ENCODE results near the gene MYL6B. TPM values are rescaled to one million over a fixed set of nuclear protein-coding genes. Genes with fewer than 3 reads are reported as not detected.

Gene MYL6B
- total and polyA plus RNA-seq, 2 experiments from 2014 or later = 96.9 to 164 TPM

DNA sequence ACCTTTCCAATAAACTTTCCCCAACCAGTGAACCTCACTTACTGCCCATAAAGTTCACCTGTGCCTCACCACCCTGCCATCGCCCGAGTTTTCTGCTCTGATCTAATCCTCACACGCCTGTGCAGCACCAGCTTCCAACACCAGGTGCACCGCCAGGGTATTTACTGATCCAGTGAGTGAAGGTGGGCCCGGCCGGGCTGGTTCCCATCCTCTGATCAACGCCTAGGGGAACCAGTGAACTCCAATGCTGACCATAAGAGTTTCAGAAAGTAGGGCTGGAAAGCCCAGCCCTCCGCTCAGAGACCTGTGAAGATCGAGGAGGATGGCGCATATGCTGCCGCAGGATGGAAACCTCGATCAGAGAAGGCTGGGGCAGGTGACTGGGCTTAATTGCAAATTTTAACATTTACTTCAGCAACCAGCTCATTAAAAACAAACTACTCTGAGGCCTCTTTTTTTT is 685 bp upstream of the MYL6B start:
- H3K36me3 Mint-ChIP-seq (ENCODE audit: low read depth) = peaks cover 18% of the 10 kb centered on the region
- Histone ChIP-seq H2AFZ (peak overlapping the region; percentile 79), H3K9me2 (ENCODE audit: insufficient read depth) (no peaks in the 10 kb centered on the region), H3K27ac (ENCODE audit: low read depth) (peak overlapping the region; percentile 98), H3K27me3 (ENCODE audit: insufficient read depth) (no peaks in the 10 kb centered on the region), H3K4me3 (peak overlapping the region; percentile 90), H3K79me2 (replicated peaks; ENCODE audit: insufficient read depth) (peaks cover 13% of the 10 kb centered on the region; the same call in 1 of the 2 replicates), H3K4me2 (peak overlapping the region; percentile 89), H4K20me1 (replicated peaks; ENCODE audit: insufficient read depth) (no peaks in the 10 kb centered on the region), H3K4me1 (ENCODE audit: insufficient read depth) (peaks cover 17% of the 10 kb centered on the region), H3F3A (replicated peaks; ENCODE audit: low read depth) (peaks cover 19% of the 10 kb centered on the region), H3K36me3 (ENCODE audit: insufficient read depth) (0 out of 2 replicates have a peak, but pooled peaks cover 2% of the 10 kb centered on the region)
- peak; percentile 90 for DNase-seq (ENCODE audit: low spot score)
- ATAC-seq = peak; percentile 87
- no peaks in the 10 kb centered on the region; the same call in 2 of the 3 replicates for H3K9me3 Mint-ChIP-seq
- H3K4me1 Mint-ChIP-seq = peaks cover 21% of the 10 kb centered on the region
- no peak for TF ChIP-seq CREB1 (CRISPR knock-in tag; IDR thresholded peaks at IDR 0.05; ENCODE audit: low read depth)
- TF ChIP-seq EZH2 (IDR thresholded peaks at IDR 0.05; ENCODE audit: low read depth, unreplicated experiment) = no peak
- TF ChIP-seq ZNF114 (CRISPR knock-in tag; IDR thresholded peaks at IDR 0.05) = no peak
- no peak for TF ChIP-seq STAT1 (IDR thresholded peaks at IDR 0.05; ENCODE audit: unreplicated experiment)
- no peak for TF ChIP-seq EZH2phosphoT487 (IDR thresholded peaks at IDR 0.05; ENCODE audit: unreplicated experiment)
- TF ChIP-seq, protein P1, sequence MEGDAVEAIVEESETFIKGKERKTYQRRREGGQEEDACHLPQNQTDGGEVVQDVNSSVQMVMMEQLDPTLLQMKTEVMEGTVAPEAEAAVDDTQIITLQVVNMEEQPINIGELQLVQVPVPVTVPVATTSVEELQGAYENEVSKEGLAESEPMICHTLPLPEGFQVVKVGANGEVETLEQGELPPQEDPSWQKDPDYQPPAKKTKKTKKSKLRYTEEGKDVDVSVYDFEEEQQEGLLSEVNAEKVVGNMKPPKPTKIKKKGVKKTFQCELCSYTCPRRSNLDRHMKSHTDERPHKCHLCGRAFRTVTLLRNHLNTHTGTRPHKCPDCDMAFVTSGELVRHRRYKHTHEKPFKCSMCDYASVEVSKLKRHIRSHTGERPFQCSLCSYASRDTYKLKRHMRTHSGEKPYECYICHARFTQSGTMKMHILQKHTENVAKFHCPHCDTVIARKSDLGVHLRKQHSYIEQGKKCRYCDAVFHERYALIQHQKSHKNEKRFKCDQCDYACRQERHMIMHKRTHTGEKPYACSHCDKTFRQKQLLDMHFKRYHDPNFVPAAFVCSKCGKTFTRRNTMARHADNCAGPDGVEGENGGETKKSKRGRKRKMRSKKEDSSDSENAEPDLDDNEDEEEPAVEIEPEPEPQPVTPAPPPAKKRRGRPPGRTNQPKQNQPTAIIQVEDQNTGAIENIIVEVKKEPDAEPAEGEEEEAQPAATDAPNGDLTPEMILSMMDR (conservative IDR thresholded peaks at IDR 0.05; ENCODE audit: low read depth in 2 of 2) = peak; percentile 15 to 63; a peak in 2 of 4 replicates
- TF ChIP-seq JUNB (IDR thresholded peaks at IDR 0.05; ENCODE audit: unreplicated experiment) = no peak
- TF ChIP-seq, protein P2, sequence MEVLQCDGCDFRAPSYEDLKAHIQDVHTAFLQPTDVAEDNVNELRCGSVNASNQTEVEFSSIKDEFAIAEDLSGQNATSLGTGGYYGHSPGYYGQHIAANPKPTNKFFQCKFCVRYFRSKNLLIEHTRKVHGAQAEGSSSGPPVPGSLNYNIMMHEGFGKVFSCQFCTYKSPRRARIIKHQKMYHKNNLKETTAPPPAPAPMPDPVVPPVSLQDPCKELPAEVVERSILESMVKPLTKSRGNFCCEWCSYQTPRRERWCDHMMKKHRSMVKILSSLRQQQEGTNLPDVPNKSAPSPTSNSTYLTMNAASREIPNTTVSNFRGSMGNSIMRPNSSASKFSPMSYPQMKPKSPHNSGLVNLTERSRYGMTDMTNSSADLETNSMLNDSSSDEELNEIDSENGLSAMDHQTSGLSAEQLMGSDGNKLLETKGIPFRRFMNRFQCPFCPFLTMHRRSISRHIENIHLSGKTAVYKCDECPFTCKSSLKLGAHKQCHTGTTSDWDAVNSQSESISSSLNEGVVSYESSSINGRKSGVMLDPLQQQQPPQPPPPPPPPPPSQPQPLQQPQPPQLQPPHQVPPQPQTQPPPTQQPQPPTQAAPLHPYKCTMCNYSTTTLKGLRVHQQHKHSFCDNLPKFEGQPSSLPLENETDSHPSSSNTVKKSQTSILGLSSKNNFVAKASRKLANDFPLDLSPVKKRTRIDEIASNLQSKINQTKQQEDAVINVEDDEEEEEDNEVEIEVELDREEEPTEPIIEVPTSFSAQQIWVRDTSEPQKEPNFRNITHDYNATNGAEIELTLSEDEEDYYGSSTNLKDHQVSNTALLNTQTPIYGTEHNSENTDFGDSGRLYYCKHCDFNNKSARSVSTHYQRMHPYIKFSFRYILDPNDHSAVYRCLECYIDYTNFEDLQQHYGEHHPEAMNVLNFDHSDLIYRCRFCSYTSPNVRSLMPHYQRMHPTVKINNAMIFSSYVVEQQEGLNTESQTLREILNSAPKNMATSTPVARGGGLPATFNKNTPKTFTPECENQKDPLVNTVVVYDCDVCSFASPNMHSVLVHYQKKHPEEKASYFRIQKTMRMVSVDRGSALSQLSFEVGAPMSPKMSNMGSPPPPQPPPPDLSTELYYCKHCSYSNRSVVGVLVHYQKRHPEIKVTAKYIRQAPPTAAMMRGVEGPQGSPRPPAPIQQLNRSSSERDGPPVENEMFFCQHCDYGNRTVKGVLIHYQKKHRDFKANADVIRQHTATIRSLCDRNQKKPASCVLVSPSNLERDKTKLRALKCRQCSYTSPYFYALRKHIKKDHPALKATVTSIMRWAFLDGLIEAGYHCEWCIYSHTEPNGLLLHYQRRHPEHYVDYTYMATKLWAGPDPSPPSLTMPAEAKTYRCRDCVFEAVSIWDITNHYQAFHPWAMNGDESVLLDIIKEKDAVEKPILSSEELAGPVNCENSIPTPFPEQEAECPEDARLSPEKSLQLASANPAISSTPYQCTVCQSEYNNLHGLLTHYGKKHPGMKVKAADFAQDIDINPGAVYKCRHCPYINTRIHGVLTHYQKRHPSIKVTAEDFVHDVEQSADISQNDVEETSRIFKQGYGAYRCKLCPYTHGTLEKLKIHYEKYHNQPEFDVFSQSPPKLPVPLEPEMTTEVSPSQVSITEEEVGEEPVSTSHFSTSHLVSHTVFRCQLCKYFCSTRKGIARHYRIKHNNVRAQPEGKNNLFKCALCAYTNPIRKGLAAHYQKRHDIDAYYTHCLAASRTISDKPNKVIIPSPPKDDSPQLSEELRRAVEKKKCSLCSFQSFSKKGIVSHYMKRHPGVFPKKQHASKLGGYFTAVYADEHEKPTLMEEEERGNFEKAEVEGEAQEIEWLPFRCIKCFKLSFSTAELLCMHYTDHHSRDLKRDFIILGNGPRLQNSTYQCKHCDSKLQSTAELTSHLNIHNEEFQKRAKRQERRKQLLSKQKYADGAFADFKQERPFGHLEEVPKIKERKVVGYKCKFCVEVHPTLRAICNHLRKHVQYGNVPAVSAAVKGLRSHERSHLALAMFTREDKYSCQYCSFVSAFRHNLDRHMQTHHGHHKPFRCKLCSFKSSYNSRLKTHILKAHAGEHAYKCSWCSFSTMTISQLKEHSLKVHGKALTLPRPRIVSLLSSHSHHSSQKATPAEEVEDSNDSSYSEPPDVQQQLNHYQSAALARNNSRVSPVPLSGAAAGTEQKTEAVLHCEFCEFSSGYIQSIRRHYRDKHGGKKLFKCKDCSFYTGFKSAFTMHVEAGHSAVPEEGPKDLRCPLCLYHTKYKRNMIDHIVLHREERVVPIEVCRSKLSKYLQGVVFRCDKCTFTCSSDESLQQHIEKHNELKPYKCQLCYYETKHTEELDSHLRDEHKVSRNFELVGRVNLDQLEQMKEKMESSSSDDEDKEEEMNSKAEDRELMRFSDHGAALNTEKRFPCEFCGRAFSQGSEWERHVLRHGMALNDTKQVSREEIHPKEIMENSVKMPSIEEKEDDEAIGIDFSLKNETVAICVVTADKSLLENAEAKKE (CRISPR knock-in tag; IDR thresholded peaks at IDR 0.05) = no peak
- TF ChIP-seq POLR2AphosphoS5 (IDR thresholded peaks at IDR 0.05; ENCODE audit: low read depth) = no peak
- peak overlapping the region; percentile 98 for H3K27ac Mint-ChIP-seq
- H3K27me3 Mint-ChIP-seq (ENCODE audit: insufficient read depth, low read depth, poor library complexity) = peaks cover 14% of the 10 kb centered on the region
- peak overlapping the region; percentile 96 for H3K4me3 Mint-ChIP-seq

Measured in GM23338 (cell line).